Motor neuron (in vitro differentiated cells): ENCODE measurements around the gene ZNF234. TPM values are rescaled to one million over a fixed set of nuclear protein-coding genes. Genes with fewer than 3 reads are reported as not detected.
"Not testable (repeated sequence)": the region's sequence is repeated elsewhere in the genome, so short reads cannot be mapped to it uniquely, and the experiment has no call there.

Experiments
- ATAC-seq, 8 experiments: fragments of 200-7000 bp; cut with Tn5 transposase; replicated peaks in 6 of 8; 2 replicates each; pipeline ENCODE4 v1.8.0; 2021; ENCODE audit warnings: mild to moderate bottlenecking in 8 of 8, moderate library complexity in 8 of 8
- H3K27ac ChIP-seq, 2 donors: fragments of 250-450 bp; sonication (Bioruptor Pico); 2 replicates each; pipeline ENCODE4 v1.9.0; 2021; ENCODE audit warnings: antibody characterized with exemption in 2 of 2, mild to moderate bottlenecking in 2 of 2, moderate library complexity in 1 of 2
- H3K4me1 ChIP-seq, 2 donors: fragments of 250-450 bp; sonication (Bioruptor Pico); replicated peaks in 1 of 2; 2 replicates each; pipeline ENCODE4 v1.6.1; 2021; ENCODE audit warnings: antibody characterized with exemption in 2 of 2, mild to moderate bottlenecking in 2 of 2, moderate library complexity in 1 of 2
- H3K4me3 ChIP-seq, 5 donors: fragments of 250-450 bp; sonication (Bioruptor Pico); 2 replicates each; pipeline ENCODE4 v1.9.0; 2021; ENCODE audit warnings: antibody characterized with exemption in 5 of 5, mild to moderate bottlenecking in 5 of 5, moderate library complexity in 4 of 5
- WGBS, 10 experiments: fragments of 450-650 bp; shearing (Covaris generic); methylation state at CpG; one replicate each; pipeline ENCODE4 v1.0.0; 2022; 5-methylcytosine and 5-hydroxymethylcytosine counted together
- in situ Hi-C, 9 experiments: fragments of 400-800 bp; cut with MboI; loops; one replicate each; pipeline ENCODE4 v1.15.0; 2021; ENCODE audit warnings: low sequenced_read_pairs in 9 of 9, low pct_unique_long_range_greater_than_20kb in 2 of 9; ENCODE audit not compliant: unreplicated experiment in 9 of 9
- total RNA-seq, 8 experiments: library from RNA; unstranded; fragments of 300-600 nt; gene quantifications; 2 replicates each; pipeline versions ENCODE4 v1.2.3 to v1.2.4, GENCODE V29; 2022

Gene ZNF234
- 10 to 100 TPM in 6 of 8 experiments, 1 to 10 TPM in 2; 9.4 to 15.1 (median 11.2) TPM for total RNA-seq

DNA sequence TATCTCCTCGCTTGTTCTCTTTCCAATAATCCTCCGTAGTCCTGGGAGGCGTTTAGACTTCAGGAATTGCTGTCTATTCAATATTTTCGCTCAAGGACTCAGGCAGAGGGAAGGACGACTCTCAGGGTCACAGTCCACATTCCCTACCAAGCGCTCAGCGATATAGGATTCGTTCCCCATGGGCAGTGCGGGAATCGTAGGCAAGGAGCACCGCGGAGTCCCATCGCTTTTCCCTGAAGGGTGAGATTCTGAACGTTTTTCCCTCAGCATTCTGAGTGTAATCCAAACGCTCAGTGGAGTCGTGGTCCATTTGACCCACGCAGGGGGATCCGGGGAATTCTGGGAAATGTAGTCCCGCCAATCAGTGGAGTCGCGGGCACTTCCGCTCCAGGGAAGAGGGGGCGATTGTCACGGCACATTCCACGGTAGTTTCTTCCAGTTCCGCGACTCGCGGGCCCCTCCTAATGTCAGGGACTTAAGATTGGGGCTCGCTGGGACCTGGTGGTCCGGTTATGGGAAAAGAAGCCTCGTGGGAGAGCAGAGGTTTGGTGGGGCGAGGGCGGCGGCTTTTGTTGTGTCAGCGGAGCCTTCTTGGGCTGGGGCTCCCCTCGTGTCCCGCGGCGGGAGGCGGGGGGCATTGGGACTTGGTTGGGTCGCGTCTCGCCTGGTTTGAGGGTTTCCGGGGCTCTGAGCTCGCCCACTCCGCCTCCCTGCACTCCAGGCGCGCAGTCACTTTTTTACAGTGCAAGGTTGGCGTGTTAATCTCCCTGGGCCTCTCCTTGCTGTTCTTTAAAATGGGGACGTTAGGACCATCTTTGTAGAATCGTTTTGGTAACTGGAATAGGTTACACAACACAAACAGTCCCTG, at the start of gene ZNF234:
Gene ZNF234, plus strand, starts transcription at position 364 of the 868 bp plus-strand sequence. CDS start 3,079 bp downstream, outside the sequence.
- ATAC-seq = peak; percentile 93 to 99 (median 98)
- H3K4me1 ChIP-seq = peaks cover 0 to 14% of the 10 kb centered on the region in 2 donors
- in situ Hi-C loops = no loop called here
- peak within 1 kb of the TSS; percentile 82 to 99 (median 93) for H3K4me3 ChIP-seq
- H3K27ac ChIP-seq = peak within 1 kb of the TSS; percentile 61 to 73
- WGBS, 10 experiments = 0 to 3% (median 0%) methylated on average over 2 to 19 of the region's 52 CpGs; no CpG with 5 or more reads in 2 of the 10 experiments

DNA sequence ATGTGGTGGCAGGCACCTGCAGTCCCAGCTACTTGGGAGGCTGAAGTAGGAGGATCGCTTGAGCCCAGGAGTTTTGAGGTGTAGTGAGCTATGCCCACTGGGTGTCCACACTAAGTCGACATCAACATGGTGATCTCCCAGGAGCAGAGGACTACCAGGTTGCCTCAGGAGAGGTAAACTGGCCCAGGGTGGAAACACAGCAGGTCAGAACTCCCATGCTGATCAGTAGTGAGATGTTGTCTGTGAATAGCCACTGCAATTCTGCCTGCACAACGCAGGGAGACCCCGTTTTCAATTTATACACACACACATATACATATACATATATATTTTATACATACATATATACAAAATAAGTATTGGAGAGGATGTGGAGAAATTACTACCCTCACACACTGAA, 49.2 kb upstream of the ZNF234 start:
- Histone ChIP-seq H3K4me3 (no peak overlapping the region), H3K4me1 (peaks cover 7% of the 10 kb centered on the region in 2 donors), H3K27ac (no peak overlapping the region)
- WGBS, 10 experiments = 18 to 100% (median 69%) methylated on average over 1 to 4 of the region's 4 CpGs; no CpG with 5 or more reads in 4 of the 10 experiments
- no peak for ATAC-seq
- in situ Hi-C loops = no loop called here

DNA sequence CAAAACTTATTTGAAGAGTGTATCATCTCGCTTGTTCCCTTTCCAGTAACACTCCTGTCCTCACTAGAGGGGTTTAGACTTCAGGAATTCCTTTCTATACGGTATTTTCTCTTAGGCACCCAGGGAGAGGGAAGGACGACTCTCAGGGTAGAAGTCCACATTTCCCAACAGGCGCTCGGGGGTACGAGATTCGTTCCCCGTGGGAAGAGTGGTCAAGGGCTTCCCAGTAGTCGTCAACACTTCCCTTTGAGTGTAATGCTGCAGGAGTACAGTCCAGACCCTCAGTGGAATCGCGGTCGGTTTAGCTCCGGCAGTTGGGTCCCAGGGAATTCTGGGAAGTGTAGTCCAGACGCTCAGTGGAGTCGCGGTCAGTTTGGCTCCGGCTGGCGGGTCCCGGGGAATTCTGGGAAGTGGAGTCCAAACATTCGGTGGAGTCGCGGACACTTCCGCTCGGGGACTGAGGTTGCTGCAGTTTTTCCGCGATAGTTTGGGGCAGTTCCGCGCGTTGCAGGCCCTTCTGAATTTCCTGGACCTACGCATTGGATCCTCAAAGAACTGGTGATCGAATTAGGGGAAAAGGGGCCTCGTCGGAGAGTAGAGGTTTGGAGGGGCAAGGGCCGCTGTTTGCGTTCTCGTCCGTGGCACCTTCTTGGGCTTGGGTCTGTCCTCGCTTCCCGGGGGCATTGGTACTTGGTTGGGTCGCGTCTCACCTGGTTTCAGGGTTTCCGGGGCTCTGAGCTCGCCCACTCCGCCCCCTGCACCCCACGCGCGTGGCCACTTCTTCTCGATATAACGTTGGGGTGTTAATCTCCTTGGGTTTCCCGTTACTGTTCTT, 47.2 kb upstream of the ZNF234 start, which contains the start of gene ZNF224:
Gene ZNF224, plus strand, starts transcription at position 431 of the 835 bp plus-strand sequence. CDS start 3,513 bp downstream, outside the sequence.
- H3K4me1 ChIP-seq = peaks cover 7% of the 10 kb centered on the region in 2 donors
- peak within 1 kb of the TSS; percentile 55 to 84 (median 66) for H3K4me3 ChIP-seq
- H3K27ac ChIP-seq = peak within 1 kb of the TSS in 1 of 2 donors; percentile 38
- 0 to 2% (median 0%) methylated on average over 2 to 28 of the region's 50 CpGs; no CpG with 5 or more reads in 1 of the 10 experiments for WGBS, 10 experiments
- in situ Hi-C loops = no loop called here
- ATAC-seq = peak; percentile 92 to 100 (median 99)

DNA sequence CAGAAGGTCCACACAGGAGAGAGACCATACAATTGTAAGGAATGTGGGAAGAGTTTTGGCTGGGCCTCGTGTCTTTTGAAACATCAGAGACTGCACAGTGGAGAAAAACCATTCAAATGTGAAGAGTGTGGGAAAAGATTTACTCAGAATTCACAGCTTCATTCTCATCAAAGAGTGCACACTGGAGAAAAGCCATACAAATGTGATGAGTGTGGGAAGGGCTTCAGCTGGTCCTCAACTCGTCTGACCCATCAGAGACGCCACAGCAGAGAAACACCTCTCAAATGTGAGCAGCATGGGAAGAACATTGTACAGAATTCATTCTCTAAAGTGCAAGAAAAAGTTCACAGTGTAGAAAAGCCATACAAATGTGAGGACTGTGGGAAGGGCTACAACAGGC, 33.6 kb upstream of the ZNF234 start:
- no peak overlapping the region for H3K4me3 ChIP-seq
- ATAC-seq = no peak
- no peak overlapping the region for H3K27ac ChIP-seq
- in situ Hi-C loops = no loop called here
- WGBS, 10 experiments = 80 to 100% (median 100%) methylated on average over 1 to 3 of the region's 3 CpGs; no CpG with 5 or more reads in 5 of the 10 experiments
- peaks cover 3 to 5% of the 10 kb centered on the region in 2 donors for H3K4me1 ChIP-seq

DNA sequence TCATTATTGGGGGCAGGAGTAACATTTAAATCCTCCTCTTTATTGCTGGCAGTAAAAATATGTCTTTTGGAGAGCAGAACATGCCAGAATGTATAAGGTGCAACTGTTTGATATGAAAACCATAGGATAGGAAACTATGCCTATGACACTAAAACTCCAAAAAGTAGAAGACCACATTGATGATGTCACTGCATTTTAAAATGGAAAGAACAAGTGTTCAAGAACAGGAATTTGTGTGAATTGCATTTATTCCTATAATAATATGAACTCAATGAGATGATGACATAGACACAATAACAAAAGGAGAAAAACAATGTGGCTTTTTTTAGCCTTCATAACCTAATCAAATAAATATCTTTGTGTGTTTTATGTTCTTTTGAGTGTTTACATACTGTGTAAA, 31.9 kb upstream of the ZNF234 start:
- H3K27ac ChIP-seq = no peak overlapping the region
- H3K4me1 ChIP-seq = peaks cover 5 to 6% of the 10 kb centered on the region in 2 donors
- no peak overlapping the region for H3K4me3 ChIP-seq
- in situ Hi-C loops = no loop called here
- ATAC-seq = no peak

DNA sequence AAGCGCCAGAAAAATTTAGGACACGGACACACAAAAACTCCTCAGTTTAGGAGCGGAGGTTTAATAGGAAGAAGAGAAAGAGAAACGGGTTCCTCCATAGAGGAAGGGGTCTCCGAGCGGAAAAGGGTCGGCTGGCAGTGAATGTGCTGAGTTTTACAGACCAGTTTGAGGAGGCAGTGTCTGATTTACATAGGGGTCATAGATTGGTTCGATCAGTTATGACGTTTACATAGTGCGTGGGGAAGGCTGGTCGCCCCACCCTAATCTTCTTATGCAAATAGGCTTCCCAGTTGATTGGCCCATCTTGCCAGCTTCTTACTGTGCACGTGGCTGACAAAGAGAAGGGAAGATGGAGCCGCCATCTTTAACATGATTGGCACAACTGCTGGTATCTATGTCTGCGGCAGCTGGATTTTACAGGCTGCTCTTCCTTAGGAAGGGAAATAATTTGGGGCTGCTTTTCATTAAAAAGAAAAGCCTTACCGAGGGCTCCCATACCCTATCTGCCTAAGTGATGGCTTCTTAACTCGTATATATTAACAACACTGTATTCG, 29.4 kb upstream of the ZNF234 start:
- peak overlapping the region in 4 of 5 donors; percentile 51 to 67 (median 58) for H3K4me3 ChIP-seq
- peak in 5 of 8 experiments; percentile 37 to 67 (median 49) for ATAC-seq
- in situ Hi-C loops = no loop called here
- WGBS, 10 experiments = 0 to 90% (median 49%) methylated on average over 3 to 16 of the region's 17 CpGs
- peaks cover 5 to 8% of the 10 kb centered on the region in 2 donors for H3K4me1 ChIP-seq
- no peak overlapping the region for H3K27ac ChIP-seq

DNA sequence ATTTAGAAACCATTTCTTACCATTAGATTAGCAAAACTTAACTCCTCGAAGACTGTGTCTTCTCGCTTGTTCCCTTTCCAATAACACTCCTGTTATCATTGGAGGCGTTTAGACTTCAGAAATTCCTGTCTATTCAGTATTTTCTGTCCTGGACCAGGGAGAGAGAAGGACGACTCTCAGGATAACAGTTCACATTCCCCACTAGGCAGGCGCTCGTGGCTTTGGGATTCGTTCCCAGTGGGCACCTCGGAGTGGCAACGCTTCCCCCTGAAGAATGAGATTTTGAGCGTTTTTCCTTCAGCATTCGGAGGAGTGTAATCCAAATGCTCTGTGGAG, 28.6 kb upstream of the ZNF234 start:
- Histone ChIP-seq H3K27ac (peak overlapping the region in 1 of 2 donors; percentile 24), H3K4me1 (peaks cover 5 to 8% of the 10 kb centered on the region in 2 donors), H3K4me3 (peak overlapping the region; percentile 51 to 67 (median 58))
- ATAC-seq = no peak
- in situ Hi-C loops = no loop called here
- 0 to 4% (median 0%) methylated on average over 2 to 11 of the region's 11 CpGs for WGBS, 10 experiments

DNA sequence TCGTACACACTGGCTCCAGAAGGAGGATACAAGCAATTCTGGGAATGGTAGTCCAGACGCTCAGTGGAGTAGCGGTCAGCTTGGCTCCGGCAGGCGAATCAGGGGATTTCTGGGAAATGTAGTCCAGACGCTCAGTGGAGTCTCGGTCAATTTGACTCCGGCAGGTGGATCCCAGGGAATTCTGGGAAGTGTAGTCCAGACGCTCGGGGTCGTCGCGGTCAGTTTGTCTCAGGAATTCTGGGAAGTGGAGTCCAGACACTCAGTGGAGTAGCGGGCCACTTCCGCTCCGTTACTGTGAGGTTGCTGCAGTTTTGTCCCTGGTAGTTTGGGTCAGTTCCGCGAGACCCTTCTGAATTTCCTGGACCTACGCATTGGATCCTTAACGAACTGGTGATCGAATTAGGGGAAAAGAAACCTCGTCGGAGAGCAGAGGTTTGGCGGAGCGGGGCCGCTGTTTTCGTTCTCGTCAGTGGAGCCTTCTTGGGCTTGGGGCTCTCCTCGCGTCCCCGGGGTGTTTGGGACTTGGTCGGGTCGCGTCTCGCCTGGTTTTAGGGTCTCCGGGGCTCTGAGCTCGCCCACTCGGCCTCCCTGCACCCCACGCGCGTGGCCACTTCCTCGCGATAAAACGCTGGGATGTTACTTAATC, 28.1 kb upstream of the ZNF234 start, which contains the start of gene ZNF225:
Gene ZNF225, plus strand, starts transcription at position 262 of the 646 bp plus-strand sequence. CDS start 2,429 bp downstream, outside the sequence.
- Histone ChIP-seq H3K4me3 (peak within 1 kb of the TSS; percentile 51 to 67 (median 58)), H3K27ac (peak within 1 kb of the TSS; percentile 4 to 24), H3K4me1 (peaks cover 5 to 8% of the 10 kb centered on the region in 2 donors)
- in situ Hi-C loops = no loop called here
- peak; percentile 91 to 99 (median 95) for ATAC-seq
- WGBS, 10 experiments = 0 to 2% (median 0%) methylated on average over 5 to 27 of the region's 44 CpGs; no CpG with 5 or more reads in 2 of the 10 experiments

DNA sequence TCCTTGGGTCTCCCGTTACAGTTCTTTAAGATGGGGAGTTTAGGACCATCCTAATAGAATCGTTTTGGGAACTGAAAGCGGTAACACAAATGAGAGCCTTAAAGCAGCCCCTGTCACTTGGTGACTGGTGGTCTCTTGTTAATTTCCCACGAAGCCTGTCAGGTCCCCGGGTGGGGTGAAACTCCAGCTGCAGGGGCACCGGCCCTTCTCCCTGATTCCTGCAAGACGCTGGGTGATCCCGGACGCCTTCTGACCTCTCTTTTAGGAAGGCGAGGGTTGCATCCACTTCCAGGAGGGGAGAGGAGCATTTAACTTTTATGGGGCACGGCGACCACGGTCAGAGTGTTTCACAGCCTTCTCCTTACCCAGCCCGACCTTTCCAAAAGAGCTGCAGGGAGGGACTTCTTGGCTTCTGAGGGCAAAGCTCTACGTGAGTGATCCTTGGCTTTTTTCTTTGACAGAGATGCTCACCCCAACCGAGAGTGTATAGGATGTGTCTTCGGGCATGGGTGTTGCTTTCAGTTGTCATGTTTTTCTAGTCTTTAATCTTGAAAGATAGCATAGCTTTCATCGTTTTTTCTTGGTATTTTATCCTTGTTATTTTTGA, 27.5 kb upstream of the ZNF234 start:
- 0 to 25% (median 3%) methylated on average over 1 to 18 of the region's 18 CpGs for WGBS, 10 experiments
- peak overlapping the region; percentile 51 to 67 (median 58) for H3K4me3 ChIP-seq
- no peak for ATAC-seq
- peaks cover 5 to 8% of the 10 kb centered on the region in 2 donors for H3K4me1 ChIP-seq
- in situ Hi-C loops = no loop called here
- no peak overlapping the region for H3K27ac ChIP-seq

DNA sequence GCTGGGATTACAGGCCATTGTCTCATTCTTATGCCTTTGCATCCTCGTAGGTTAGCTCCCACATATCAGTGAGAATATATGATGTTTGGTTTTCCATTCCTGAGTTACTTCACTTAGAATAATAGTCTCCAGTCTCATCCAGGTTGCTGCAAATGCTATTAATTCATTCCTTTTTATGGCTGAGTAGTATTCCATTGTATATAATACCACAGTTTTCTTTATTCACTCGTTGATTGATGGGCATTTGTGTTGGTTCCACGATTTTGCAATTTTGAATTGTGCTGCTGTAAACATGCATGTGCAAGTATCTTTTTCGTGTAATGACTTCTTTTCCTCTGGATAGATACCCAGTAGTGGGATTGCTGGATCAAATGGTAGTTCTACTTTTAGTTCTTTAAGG, 20.2 kb upstream of the ZNF234 start:
- H3K4me3 ChIP-seq, in situ Hi-C loops, ATAC-seq, H3K4me1 ChIP-seq, H3K27ac ChIP-seq: not testable (repeated sequence)
- WGBS, 10 experiments = 60 to 100% (median 78%) methylated on average over 1 to 3 of the region's 4 CpGs; no CpG with 5 or more reads in 3 of the 10 experiments

DNA sequence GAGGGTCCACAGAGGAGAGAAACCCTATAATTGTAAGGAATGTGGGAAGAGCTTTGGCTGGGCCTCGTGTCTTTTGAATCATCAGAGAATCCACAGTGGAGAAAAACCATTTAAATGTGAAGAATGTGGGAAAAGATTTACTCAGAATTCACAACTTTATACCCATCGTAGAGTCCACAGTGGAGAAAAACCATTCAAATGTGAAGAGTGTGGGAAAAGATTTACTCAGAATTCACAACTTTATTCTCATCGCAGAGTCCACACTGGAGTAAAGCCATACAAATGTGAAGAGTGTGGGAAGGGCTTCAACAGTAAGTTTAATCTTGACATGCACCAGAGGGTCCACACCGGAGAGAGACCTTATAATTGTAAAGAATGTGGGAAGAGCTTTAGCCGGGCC, 9.4 kb upstream of the ZNF234 start:
- in situ Hi-C loops = no loop called here
- ATAC-seq = no peak
- WGBS, 10 experiments = 37 to 100% (median 90%) methylated on average over 1 to 5 of the region's 5 CpGs

DNA sequence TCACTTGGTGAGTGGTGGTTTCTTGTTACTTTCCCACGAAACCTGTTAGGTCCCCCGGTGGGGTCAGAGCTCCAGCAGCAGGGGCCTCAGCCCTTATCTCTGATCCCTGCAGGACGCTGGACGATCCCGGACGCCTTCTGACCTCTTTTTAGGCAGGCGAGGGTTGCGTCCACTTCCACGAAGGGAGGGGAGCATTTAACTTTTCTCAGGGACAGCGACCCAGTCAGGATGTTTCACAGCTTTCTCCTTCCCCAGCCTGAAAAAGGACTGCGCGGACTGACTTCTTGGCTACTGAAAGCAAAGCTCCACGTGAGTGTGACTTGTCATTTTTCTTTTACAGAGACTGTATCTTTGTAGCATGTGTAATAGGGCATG, 692 bp downstream of the ZNF234 start:
- in situ Hi-C loops = no loop called here
- H3K27ac ChIP-seq = no peak overlapping the region
- peak overlapping the region; percentile 82 to 99 (median 93) for H3K4me3 ChIP-seq
- H3K4me1 ChIP-seq = peaks cover 0 to 14% of the 10 kb centered on the region in 2 donors
- ATAC-seq = peak; percentile 1 to 33 (median 5)
- 0 to 16% (median 1%) methylated on average over 4 to 11 of the region's 13 CpGs; no CpG with 5 or more reads in 4 of the 10 experiments for WGBS, 10 experiments

More for the DNA sequence above, 9.4 kb upstream of the ZNF234 start:
- Histone ChIP-seq H3K4me3 (no peak overlapping the region), H3K4me1 (no peaks in the 10 kb centered on the region), H3K27ac (no peak overlapping the region)
